ENCODE results near the gene CA12. TPM values are rescaled to one million over a fixed set of nuclear protein-coding genes. Genes with fewer than 3 reads are reported as not detected.
A peak's percentile ranks its signal among the peaks of the same experiment; 100 is the strongest.

Gene CA12
- total RNA-seq, 3 donors from 2014 or later, result 141 to 645 (median 213) TPM

DNA sequence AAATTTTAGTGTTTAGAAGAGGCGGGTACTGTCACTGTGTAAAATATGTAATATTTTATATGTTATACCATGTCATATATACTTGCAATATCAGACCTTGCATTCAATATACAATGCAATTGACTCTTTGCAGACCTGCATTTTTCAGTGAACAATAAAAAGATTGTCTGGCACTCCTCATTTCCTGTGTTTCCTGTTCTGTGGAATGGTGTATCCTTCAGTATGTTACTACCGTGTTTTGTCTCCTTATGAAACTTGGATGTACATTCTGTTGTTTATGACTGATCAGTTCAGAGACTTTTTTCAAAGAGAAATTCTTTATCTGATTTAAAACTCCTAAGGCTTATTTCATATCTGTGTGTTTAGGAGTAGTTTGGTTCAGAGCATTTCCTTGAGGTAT, 72.7 kb downstream of the CA12 start:
- no peak for TF ChIP-seq CTCF (IDR thresholded peaks at IDR 0.05)
- Histone ChIP-seq H3K4me1 (ENCODE audit: low read depth) (no peaks in the 10 kb centered on the region), H3K4me3 (no peak overlapping the region), H3K9me3 (no peaks in the 10 kb centered on the region), H3K36me3 (ENCODE audit: low read depth) (no peaks in the 10 kb centered on the region)
- intact Hi-C loops (cut with DNase I, micrococcal nuclease), result no loop called here
- ATAC-seq (peak; percentile 76), DNase-seq (no peak)

DNA sequence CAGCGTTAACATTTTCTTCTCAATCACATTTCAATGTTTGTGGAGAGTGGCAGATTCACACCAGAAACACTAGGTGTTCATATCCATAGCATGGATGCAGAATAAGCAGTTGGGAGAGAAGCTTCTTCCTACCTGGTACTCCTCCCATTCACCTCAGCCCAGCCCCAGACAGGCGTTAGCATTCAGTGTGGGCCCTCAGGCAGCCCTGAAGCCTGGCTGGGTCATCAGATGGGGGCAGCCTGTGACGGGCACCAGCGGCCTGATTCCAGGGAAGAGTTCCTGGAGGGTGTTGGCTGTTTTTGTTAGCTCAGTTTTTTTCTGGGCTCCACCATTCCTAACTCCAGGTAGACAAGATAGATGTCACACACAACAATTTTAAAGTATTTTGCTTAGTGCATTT, 73.2 kb downstream of the CA12 start:
- no peak for TF ChIP-seq CTCF (IDR thresholded peaks at IDR 0.05)
- no peaks in the 10 kb centered on the region for H3K36me3 ChIP-seq (ENCODE audit: low read depth)
- H3K9me3 ChIP-seq, result no peaks in the 10 kb centered on the region
- intact Hi-C loops (cut with DNase I, micrococcal nuclease), result no loop called here
- DNase-seq, result no peak
- H3K4me1 ChIP-seq (ENCODE audit: low read depth), result no peaks in the 10 kb centered on the region
- no peak overlapping the region for H3K4me3 ChIP-seq
- peak; percentile 38 for ATAC-seq

DNA sequence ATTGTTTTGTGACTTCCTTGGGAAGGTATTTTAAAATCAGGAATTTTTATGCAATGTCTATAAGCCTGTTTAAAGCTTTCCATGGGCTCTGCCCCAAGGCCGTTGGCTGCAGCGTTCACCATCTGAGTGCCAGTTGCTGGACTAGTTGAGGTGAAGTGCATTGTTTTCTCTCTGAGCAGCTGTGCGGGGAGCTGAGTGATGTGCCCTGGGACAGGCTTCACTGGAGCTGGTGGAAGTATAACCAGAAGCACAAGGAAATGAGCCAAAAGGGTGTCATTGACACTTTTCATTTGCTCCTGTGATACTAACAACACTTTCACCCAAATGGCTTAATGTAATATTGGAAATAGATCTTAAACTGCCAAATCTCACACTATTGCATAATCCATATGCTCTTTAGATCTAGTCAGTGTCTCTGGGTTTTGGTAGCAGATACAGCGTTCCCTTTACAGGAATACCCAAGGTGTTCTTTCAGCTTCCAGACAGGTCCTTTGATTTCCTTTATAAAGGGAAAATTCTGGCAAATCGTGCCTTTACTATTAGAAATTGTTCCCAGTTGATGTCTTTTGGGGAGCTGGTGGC, 75.1 kb downstream of the CA12 start:
- peak; percentile 45 for ATAC-seq
- TF ChIP-seq CTCF (IDR thresholded peaks at IDR 0.05), result no peak

DNA sequence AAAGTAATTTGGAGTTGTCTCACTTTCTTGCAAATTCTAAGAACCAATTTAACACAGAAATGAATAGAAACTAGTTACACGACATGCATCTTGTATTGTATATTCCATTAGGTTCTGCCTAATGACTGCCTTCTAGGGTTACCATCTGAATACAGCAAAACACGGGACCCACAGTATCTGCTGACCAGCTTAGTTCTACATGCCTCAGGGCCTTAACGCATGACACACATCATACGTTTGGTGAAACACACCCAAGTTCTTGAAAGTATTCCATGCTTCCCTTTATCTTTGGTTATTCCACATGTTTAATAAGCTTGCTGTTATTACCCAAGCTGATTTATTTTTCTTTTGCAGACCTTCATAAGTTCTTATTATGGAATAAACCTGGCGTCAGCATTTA, 76.4 kb downstream of the CA12 start:
- ATAC-seq, result no peak

More for the DNA sequence above, 75.1 kb downstream of the CA12 start:
- no peak overlapping the region for H3K4me3 ChIP-seq
- H3K36me3 ChIP-seq (ENCODE audit: low read depth), result no peaks in the 10 kb centered on the region
- no peaks in the 10 kb centered on the region for H3K4me1 ChIP-seq (ENCODE audit: low read depth)
- H3K9me3 ChIP-seq, result no peaks in the 10 kb centered on the region
- DNase-seq, result no peak
- intact Hi-C loops (cut with DNase I, micrococcal nuclease), result no loop called here

GRCh38 chr15:63301088-63301487, 80.6 kb downstream of the CA12 start:
- DNase-seq (no peak), ATAC-seq (no peak)
- H3K4me1 ChIP-seq (ENCODE audit: low read depth), result no peaks in the 10 kb centered on the region
- TF ChIP-seq CTCF (IDR thresholded peaks at IDR 0.05), result no peak
- intact Hi-C loops (cut with DNase I, micrococcal nuclease), result no loop called here
- no peaks in the 10 kb centered on the region for H3K9me3 ChIP-seq
- no peaks in the 10 kb centered on the region for H3K36me3 ChIP-seq (ENCODE audit: low read depth)
- H3K4me3 ChIP-seq, result no peak overlapping the region

More for the DNA sequence above, 76.4 kb downstream of the CA12 start:
- TF ChIP-seq CTCF (IDR thresholded peaks at IDR 0.05), result no peak
- no peaks in the 10 kb centered on the region for H3K36me3 ChIP-seq (ENCODE audit: low read depth)
- intact Hi-C loops (cut with DNase I, micrococcal nuclease), result no loop called here
- no peak for DNase-seq
- no peaks in the 10 kb centered on the region for H3K9me3 ChIP-seq
- H3K4me1 ChIP-seq (ENCODE audit: low read depth), result no peaks in the 10 kb centered on the region
- H3K4me3 ChIP-seq, result no peak overlapping the region
